ENCODE measurements around the gene CAVIN4.

GRCh38 chr9:100586093-100586492 is 8.2 kb downstream of the CAVIN4 start:
- TF ChIP-seq CTCF (IDR thresholded peaks at IDR 0.05) (no peak), POLR2AphosphoS5 (IDR thresholded peaks at IDR 0.05) (no peak), POLR2A (IDR thresholded peaks at IDR 0.05) (no peak)
